ENCODE measurements around the gene PLAAT4. TPM values are rescaled to one million over a fixed set of nuclear protein-coding genes. Genes with fewer than 3 reads are reported as not detected.

PLAAT4 gene
- total RNA-seq (2014; rRNA removed; shearing (Covaris generic)): 0.69 and 3.3 TPM in 2 replicates
- polyA plus RNA-seq (2016; fragmentation: Nextera tagmentation; extraction: Ambion mirVana): 4.6 and 5.0 TPM in 2 replicates
- long read RNA-seq, partial matches to known transcripts: 0 of 2 reads
- long read RNA-seq, other reads (novel, unspliced or antisense): 1 of 2 reads

GRCh38 chr11:63536669-63537292 lies at the start of gene PLAAT4:
Gene PLAAT4 (plus strand): TSS chr11:63536808. CDS start chr11:63536869, 61 bp downstream.
- peaks cover 14% of the 10 kb centered on the region for H3K4me1 ChIP-seq (ENCODE audit: insufficient read depth)
- no peaks in the 10 kb centered on the region for H3K79me2 ChIP-seq (replicated peaks; ENCODE audit: insufficient read depth)
- peaks cover 9% of the 10 kb centered on the region; the same call in 1 of the 2 replicates for H3K9me2 ChIP-seq (ENCODE audit: insufficient read depth)
- no peak within 1 kb of the TSS for H2AFZ ChIP-seq
- H3K36me3 ChIP-seq (ENCODE audit: insufficient read depth): no peaks in the 10 kb centered on the region
- H3K27me3 Mint-ChIP-seq (ENCODE audit: insufficient read depth, low read depth, poor library complexity): peaks cover 10% of the 10 kb centered on the region
- 0 out of 3 replicates have a peak, but pooled peaks cover 4% of the 10 kb centered on the region for H3K9me3 Mint-ChIP-seq
- no peak within 1 kb of the TSS for H3K4me2 ChIP-seq
- no peak within 1 kb of the TSS for H3K27ac Mint-ChIP-seq
- H3K4me1 Mint-ChIP-seq: peaks cover 26% of the 10 kb centered on the region
- no peaks in the 10 kb centered on the region for H3K27me3 ChIP-seq (ENCODE audit: insufficient read depth)
- 0 out of 2 replicates have a peak, but pooled peaks cover 8% of the 10 kb centered on the region for H3F3A ChIP-seq (replicated peaks; ENCODE audit: low read depth)
- H3K4me3 ChIP-seq: no peak within 1 kb of the TSS
- TF ChIP-seq POLR2AphosphoS5 (IDR thresholded peaks at IDR 0.05; ENCODE audit: low read depth) (no peak), CREB1 (CRISPR knock-in tag; IDR thresholded peaks at IDR 0.05; ENCODE audit: low read depth) (no peak), ZNF462 (CRISPR knock-in tag; IDR thresholded peaks at IDR 0.05) (no peak), ZNF331 (CRISPR knock-in tag; IDR thresholded peaks at IDR 0.05; ENCODE audit: low read depth) (no peak), REST (IDR thresholded peaks at IDR 0.05; ENCODE audit: unreplicated experiment) (no peak), STAT1 (IDR thresholded peaks at IDR 0.05; ENCODE audit: unreplicated experiment) (no peak), NANOG (IDR thresholded peaks at IDR 0.05; ENCODE audit: borderline replicate concordance) (no peak), EZH2phosphoT487 (IDR thresholded peaks at IDR 0.05; ENCODE audit: unreplicated experiment) (no peak), JUNB (IDR thresholded peaks at IDR 0.05; ENCODE audit: unreplicated experiment) (no peak), CTCF (conservative IDR thresholded peaks at IDR 0.05; ENCODE audit: low read depth in 2 of 2) (no peak), ZNF114 (CRISPR knock-in tag; IDR thresholded peaks at IDR 0.05) (no peak), ETS1 (IDR thresholded peaks at IDR 0.05) (no peak), EZH2 (IDR thresholded peaks at IDR 0.05; ENCODE audit: low read depth, unreplicated experiment) (no peak)
- H3K4me3 Mint-ChIP-seq: no peak within 1 kb of the TSS
- DNase-seq (ENCODE audit: low spot score) (no peak), ATAC-seq (no peak; the same call in 2 of the 3 replicates)
- H4K20me1 ChIP-seq (replicated peaks; ENCODE audit: insufficient read depth): no peaks in the 10 kb centered on the region
- no peaks in the 10 kb centered on the region; the same call in 1 of the 3 replicates for H3K36me3 Mint-ChIP-seq (ENCODE audit: low read depth)
- H3K27ac ChIP-seq (ENCODE audit: low read depth): no peak within 1 kb of the TSS
